ENCODE results near the gene FOXA3. TPM values are rescaled to one million over a fixed set of nuclear protein-coding genes. Genes with fewer than 3 reads are reported as not detected.

The FOXA3 gene
- total and polyA plus RNA-seq, 2 donors (not counting 3 experiments of a cell fraction or from before 2014, with no cell fraction given), result 0.06 TPM; not detected in 1

DNA sequence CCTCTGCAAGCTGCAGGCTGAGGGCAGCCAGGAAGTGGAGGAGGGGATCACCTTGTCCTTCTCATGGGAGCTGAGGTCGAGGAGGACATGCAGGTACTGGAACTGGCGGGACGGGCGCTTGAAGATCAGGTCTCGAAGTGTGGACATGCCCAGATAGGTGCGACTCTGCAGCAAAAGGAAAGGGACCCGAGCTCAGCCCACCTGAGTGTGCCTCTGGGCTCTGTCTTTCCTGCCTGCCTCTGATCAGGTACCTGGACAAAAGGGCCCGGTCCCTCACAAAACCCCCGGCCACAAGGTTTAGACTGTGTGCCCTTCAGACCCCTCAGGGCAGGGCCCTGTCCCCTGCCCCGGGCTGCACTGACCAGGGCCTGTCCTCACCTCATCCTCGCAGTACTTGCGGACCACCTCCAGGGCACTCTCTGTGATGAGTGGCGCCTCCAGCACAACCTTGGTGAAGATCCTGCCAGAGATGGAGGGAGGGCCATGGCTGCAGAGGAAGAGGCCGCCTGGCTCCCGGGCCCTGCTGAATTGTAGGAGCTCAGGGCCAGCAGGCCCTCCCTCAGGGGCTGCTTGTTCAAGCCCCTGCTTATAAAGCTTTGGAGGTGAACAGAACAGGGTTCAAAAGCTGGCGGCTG is 36.5 kb upstream of the FOXA3 start:
- no peaks in the 10 kb centered on the region for H3K9me1 ChIP-seq (replicated peaks; ENCODE audit: control insufficient read depth, extremely low read depth, insufficient read depth, low read length)
- no peaks in the 10 kb centered on the region for H3K27me3 ChIP-seq (ENCODE audit: control insufficient read depth in 2 of 2, insufficient read depth in 2 of 2, low read length in 2 of 2)
- DNase-seq (ENCODE audit: low read depth, low spot score) (no peak), FAIRE-seq (no peak)
- no TSS peak for BruUV-seq (replicated peaks)
- POLR2A ChIA-PET, result interaction anchor here (0.6 kb wide), 1 partner anchor 17 kb away, joined by 3 read pairs; no protein-coding TSS in a partner anchor
- H3K4me1 ChIP-seq (ENCODE audit: control insufficient read depth, extremely low read depth, insufficient read depth, low read length), result no peaks in the 10 kb centered on the region
- H2AFZ ChIP-seq (ENCODE audit: low read depth, low read length), result no peak overlapping the region
- CTCF ChIA-PET, result interaction anchor here (4.1 kb wide), 1 partner anchor 10 kb away, joined by 35 read pairs; no protein-coding TSS in a partner anchor
- TF ChIP-seq MYC (IDR thresholded peaks at IDR 0.05; ENCODE audit: low read depth, low read length) (no peak), GATA2 (IDR thresholded peaks at IDR 0.05; ENCODE audit: insufficient read depth, insufficient read length, low read depth, low read length) (no peak), POLR2A (IDR thresholded peaks at IDR 0.05; ENCODE audit: low read depth, low read length) (no peak), FOS (IDR thresholded peaks at IDR 0.05; ENCODE audit: borderline replicate concordance, insufficient read depth, low read length) (no peak), JUN (IDR thresholded peaks at IDR 0.05; ENCODE audit: borderline replicate concordance, insufficient read depth, insufficient read length, low read depth) (no peak), POLR2AphosphoS5 (IDR thresholded peaks at IDR 0.05; ENCODE audit: insufficient read depth, low read depth, low read length) (no peak), EZH2 (IDR thresholded peaks at IDR 0.05; ENCODE audit: borderline replicate concordance, low read depth, low read length, severe bottlenecking) (no peak)
- TF ChIP-seq, protein P1, sequence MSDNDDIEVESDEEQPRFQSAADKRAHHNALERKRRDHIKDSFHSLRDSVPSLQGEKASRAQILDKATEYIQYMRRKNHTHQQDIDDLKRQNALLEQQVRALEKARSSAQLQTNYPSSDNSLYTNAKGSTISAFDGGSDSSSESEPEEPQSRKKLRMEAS (IDR thresholded peaks at IDR 0.05; ENCODE audit: insufficient read depth, insufficient read length), result no peak
- TF ChIP-seq, protein P2, sequence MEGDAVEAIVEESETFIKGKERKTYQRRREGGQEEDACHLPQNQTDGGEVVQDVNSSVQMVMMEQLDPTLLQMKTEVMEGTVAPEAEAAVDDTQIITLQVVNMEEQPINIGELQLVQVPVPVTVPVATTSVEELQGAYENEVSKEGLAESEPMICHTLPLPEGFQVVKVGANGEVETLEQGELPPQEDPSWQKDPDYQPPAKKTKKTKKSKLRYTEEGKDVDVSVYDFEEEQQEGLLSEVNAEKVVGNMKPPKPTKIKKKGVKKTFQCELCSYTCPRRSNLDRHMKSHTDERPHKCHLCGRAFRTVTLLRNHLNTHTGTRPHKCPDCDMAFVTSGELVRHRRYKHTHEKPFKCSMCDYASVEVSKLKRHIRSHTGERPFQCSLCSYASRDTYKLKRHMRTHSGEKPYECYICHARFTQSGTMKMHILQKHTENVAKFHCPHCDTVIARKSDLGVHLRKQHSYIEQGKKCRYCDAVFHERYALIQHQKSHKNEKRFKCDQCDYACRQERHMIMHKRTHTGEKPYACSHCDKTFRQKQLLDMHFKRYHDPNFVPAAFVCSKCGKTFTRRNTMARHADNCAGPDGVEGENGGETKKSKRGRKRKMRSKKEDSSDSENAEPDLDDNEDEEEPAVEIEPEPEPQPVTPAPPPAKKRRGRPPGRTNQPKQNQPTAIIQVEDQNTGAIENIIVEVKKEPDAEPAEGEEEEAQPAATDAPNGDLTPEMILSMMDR (IDR thresholded peaks at IDR 0.05; ENCODE audit: extremely low read depth in 1 of 2, insufficient read depth in 1 of 2, low read depth in 1 of 2, low read length in 2 of 2), result no peak
- dilution Hi-C loops (cut with MboI; ENCODE audit: extremely low pct_ligation_motif_present, low sequenced_read_pairs) (no loop called here), intact Hi-C loops (cut with micrococcal nuclease) (no loop called here)
- H3K36me3 ChIP-seq (ENCODE audit: control insufficient read depth in 2 of 2, extremely low read depth in 1 of 2, insufficient read depth in 2 of 2, low read length in 2 of 2), result peaks cover 14 to 72% of the 10 kb centered on the region in 2 experiments
- H3K4me3 ChIP-seq (replicated peaks in 1 of 3; ENCODE audit: insufficient read depth in 1 of 3, low read depth in 1 of 3, low read length in 3 of 3), result no peak overlapping the region
- no peak overlapping the region for H3K27ac ChIP-seq (ENCODE audit: insufficient read depth, low read depth, low read length)
- H4K20me1 ChIP-seq (replicated peaks; ENCODE audit: control insufficient read depth, extremely low read depth, insufficient read depth, low read length), result no peaks in the 10 kb centered on the region
- H3K9me3 ChIP-seq (replicated peaks; ENCODE audit: control insufficient read depth, insufficient read depth, low read length), result no peaks in the 10 kb centered on the region
- H3K9ac ChIP-seq (replicated peaks; ENCODE audit: extremely low read depth, insufficient read depth, low read length), result no peak overlapping the region
- no peak overlapping the region for H3K4me2 ChIP-seq (ENCODE audit: insufficient read depth, low read length)
- H3K79me2 ChIP-seq (ENCODE audit: control insufficient read depth, insufficient read depth, low read length), result no peaks in the 10 kb centered on the region
